Measurements from ENCODE around the gene OSBPL10. TPM values are rescaled to one million over a fixed set of nuclear protein-coding genes. Genes with fewer than 3 reads are reported as not detected.

The OSBPL10 gene
- total and polyA plus RNA-seq, 2 of the 4 experiments (the other 2 are of a cell fraction), result 9.5 to 10.1 TPM

DNA sequence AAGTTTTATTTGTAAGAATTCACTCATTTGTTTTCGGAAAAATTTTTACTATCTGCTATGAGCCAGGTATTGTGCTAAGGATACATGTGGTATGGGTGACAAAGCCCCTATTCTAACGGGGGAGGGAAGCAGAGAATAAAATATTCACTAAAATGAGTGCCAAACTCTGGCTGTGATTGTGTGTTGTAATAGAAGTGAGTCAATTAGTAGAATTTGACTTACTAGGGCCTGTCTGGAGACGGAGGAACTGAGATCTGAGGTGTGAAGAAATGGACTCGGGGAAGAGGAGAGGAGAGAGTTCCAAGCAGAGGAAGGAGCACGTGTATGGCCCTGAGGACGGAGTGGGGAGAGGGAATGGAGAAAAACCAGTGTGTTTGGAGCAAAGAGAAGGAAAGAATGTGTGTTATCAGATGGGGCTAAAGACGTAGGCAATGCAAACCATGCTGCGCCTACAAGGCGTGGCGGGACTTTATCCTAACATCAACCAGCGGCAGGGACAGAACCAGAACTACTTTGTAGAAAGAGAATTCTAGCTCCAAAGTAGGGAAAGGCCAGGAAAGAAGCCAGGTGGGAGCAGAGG is 89.1 kb downstream of the OSBPL10 start:
- H3K14ac ChIP-seq (replicated peaks; ENCODE audit: low read depth, low read length), result no peak overlapping the region
- intact Hi-C loops (cut with micrococcal nuclease), result no loop called here
- H3K36me3 ChIP-seq (ENCODE audit: control insufficient read depth, insufficient read depth, low read length), result no peaks in the 10 kb centered on the region
- ChIA-PET CTCF (no interaction called here), POLR2A (ENCODE audit: unreplicated experiment) (no interaction called here)
- TF ChIP-seq RAD21 (IDR thresholded peaks at IDR 0.05; ENCODE audit: low read length) (no peak), SMC3 (IDR thresholded peaks at IDR 0.05; ENCODE audit: low read depth, low read length) (no peak), MAZ (IDR thresholded peaks at IDR 0.05; ENCODE audit: borderline replicate concordance, low read depth, low read length) (no peak), FOS (IDR thresholded peaks at IDR 0.05; ENCODE audit: low read depth, low read length) (no peak), CEBPB (IDR thresholded peaks at IDR 0.05; ENCODE audit: low read depth, low read length) (no peak), RCOR1 (IDR thresholded peaks at IDR 0.05; ENCODE audit: insufficient replicate concordance, low read length) (no peak), MXI1 (IDR thresholded peaks at IDR 0.05; ENCODE audit: borderline replicate concordance, low read depth, low read length) (no peak), POLR2A (IDR thresholded peaks at IDR 0.05; ENCODE audit: low read depth, low read length) (no peak)
- TF ChIP-seq, protein P1, sequence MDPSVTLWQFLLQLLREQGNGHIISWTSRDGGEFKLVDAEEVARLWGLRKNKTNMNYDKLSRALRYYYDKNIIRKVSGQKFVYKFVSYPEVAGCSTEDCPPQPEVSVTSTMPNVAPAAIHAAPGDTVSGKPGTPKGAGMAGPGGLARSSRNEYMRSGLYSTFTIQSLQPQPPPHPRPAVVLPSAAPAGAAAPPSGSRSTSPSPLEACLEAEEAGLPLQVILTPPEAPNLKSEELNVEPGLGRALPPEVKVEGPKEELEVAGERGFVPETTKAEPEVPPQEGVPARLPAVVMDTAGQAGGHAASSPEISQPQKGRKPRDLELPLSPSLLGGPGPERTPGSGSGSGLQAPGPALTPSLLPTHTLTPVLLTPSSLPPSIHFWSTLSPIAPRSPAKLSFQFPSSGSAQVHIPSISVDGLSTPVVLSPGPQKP (IDR thresholded peaks at IDR 0.05; ENCODE audit: borderline replicate concordance, low read depth, low read length), result no peak
- H3K4ac ChIP-seq (ENCODE audit: low read depth, low read length), result no peak overlapping the region
- no peak overlapping the region for H3K56ac ChIP-seq (ENCODE audit: extremely low read depth, insufficient read depth, low read length)
- WGBS, 2 experiments (ENCODE audit: extremely low coverage in 2 of 2, insufficient read length in 1 of 2), result 67% methylated on average over 3 of the region's 11 CpGs; no CpG with 5 or more reads in 1 of the 2 experiments
- H3K27ac ChIP-seq (ENCODE audit: insufficient read depth, low read length), result no peak overlapping the region
- H4K8ac ChIP-seq (ENCODE audit: low read depth in 2 of 2, low read length in 2 of 2), result no peak overlapping the region
- no peaks in the 10 kb centered on the region for H3K79me1 ChIP-seq (ENCODE audit: low read depth in 1 of 2, low read length in 2 of 2)
- H3K4me2 ChIP-seq (ENCODE audit: low read depth, low read length), result no peak overlapping the region
- no peak overlapping the region for H3K23ac ChIP-seq (ENCODE audit: low read depth, low read length)
- H2BK120ac ChIP-seq (ENCODE audit: low read depth, low read length), result no peak overlapping the region
- H2AK9ac ChIP-seq (replicated peaks; ENCODE audit: low read depth, low read length, poor library complexity), result no peak overlapping the region
- dilution Hi-C loops (cut with HindIII; ENCODE audit: low sequenced_read_pairs, unreplicated experiment), result no loop called here
- H3K18ac ChIP-seq (ENCODE audit: low read depth, low read length), result no peak overlapping the region
- no peak overlapping the region for H2AK5ac ChIP-seq (ENCODE audit: low read depth, low read length)
- no peak overlapping the region for H2AFZ ChIP-seq (replicated peaks; ENCODE audit: low read length, poor library complexity)
- DNase-seq (no peak), ATAC-seq (ENCODE audit: low read depth) (no peak)
- H3K9me1 ChIP-seq (ENCODE audit: insufficient read depth, low read length), result peaks cover 3% of the 10 kb centered on the region; the same call in 1 of the 2 replicates
- H4K91ac ChIP-seq (ENCODE audit: insufficient read depth, low read depth, low read length), result no peak overlapping the region
- no peak overlapping the region for H2BK20ac ChIP-seq (ENCODE audit: low read depth, low read length)
- in situ Hi-C loops (cut with MboI; ENCODE audit: low sequenced_read_pairs), result no loop called here
- H4K5ac ChIP-seq (ENCODE audit: low read depth, low read length), result no peak overlapping the region
- no peaks in the 10 kb centered on the region for H4K20me1 ChIP-seq (ENCODE audit: insufficient read depth, low read length)
- H3K9ac ChIP-seq (ENCODE audit: low read depth, low read length), result no peak overlapping the region
- H2BK5ac ChIP-seq (ENCODE audit: low read depth, low read length, poor library complexity, severe bottlenecking), result no peak overlapping the region
- H3K27me3 ChIP-seq (ENCODE audit: control insufficient read depth, insufficient read depth, low read length), result peaks cover 3% of the 10 kb centered on the region; the same call in 1 of the 2 replicates
- no peaks in the 10 kb centered on the region; the same call in 1 of the 2 replicates for H3K9me3 ChIP-seq (ENCODE audit: control insufficient read depth, insufficient read depth, low read length)
- H3K4me1 ChIP-seq (ENCODE audit: control insufficient read depth, insufficient read depth, low read length), result peaks cover 5% of the 10 kb centered on the region; the same call in 1 of the 2 replicates
- H3K4me3 ChIP-seq (ENCODE audit: insufficient read depth, low read depth, low read length), result no peak overlapping the region
- H2BK15ac ChIP-seq (ENCODE audit: low read depth, low read length), result no peak overlapping the region
- BruUV-seq (replicated peaks), result no TSS peak
